DMS114 treated with DMSO at 0.1 percent for 48 hours (cell line): ENCODE data around the gene ABCA6.
"Not testable (repeated sequence)": the region's sequence is repeated elsewhere in the genome, so short reads cannot be mapped to it uniquely, and the experiment has no call there.

Experiments
- DNase-seq: peaks from one replicate; lab custom pipeline; 2025; ENCODE audit not compliant: unreplicated experiment; lab: John Stamatoyannopoulos, UW

Gene ABCA6, protein sequence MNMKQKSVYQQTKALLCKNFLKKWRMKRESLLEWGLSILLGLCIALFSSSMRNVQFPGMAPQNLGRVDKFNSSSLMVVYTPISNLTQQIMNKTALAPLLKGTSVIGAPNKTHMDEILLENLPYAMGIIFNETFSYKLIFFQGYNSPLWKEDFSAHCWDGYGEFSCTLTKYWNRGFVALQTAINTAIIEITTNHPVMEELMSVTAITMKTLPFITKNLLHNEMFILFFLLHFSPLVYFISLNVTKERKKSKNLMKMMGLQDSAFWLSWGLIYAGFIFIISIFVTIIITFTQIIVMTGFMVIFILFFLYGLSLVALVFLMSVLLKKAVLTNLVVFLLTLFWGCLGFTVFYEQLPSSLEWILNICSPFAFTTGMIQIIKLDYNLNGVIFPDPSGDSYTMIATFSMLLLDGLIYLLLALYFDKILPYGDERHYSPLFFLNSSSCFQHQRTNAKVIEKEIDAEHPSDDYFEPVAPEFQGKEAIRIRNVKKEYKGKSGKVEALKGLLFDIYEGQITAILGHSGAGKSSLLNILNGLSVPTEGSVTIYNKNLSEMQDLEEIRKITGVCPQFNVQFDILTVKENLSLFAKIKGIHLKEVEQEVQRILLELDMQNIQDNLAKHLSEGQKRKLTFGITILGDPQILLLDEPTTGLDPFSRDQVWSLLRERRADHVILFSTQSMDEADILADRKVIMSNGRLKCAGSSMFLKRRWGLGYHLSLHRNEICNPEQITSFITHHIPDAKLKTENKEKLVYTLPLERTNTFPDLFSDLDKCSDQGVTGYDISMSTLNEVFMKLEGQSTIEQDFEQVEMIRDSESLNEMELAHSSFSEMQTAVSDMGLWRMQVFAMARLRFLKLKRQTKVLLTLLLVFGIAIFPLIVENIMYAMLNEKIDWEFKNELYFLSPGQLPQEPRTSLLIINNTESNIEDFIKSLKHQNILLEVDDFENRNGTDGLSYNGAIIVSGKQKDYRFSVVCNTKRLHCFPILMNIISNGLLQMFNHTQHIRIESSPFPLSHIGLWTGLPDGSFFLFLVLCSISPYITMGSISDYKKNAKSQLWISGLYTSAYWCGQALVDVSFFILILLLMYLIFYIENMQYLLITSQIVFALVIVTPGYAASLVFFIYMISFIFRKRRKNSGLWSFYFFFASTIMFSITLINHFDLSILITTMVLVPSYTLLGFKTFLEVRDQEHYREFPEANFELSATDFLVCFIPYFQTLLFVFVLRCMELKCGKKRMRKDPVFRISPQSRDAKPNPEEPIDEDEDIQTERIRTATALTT (N-terminal part only)

DNA sequence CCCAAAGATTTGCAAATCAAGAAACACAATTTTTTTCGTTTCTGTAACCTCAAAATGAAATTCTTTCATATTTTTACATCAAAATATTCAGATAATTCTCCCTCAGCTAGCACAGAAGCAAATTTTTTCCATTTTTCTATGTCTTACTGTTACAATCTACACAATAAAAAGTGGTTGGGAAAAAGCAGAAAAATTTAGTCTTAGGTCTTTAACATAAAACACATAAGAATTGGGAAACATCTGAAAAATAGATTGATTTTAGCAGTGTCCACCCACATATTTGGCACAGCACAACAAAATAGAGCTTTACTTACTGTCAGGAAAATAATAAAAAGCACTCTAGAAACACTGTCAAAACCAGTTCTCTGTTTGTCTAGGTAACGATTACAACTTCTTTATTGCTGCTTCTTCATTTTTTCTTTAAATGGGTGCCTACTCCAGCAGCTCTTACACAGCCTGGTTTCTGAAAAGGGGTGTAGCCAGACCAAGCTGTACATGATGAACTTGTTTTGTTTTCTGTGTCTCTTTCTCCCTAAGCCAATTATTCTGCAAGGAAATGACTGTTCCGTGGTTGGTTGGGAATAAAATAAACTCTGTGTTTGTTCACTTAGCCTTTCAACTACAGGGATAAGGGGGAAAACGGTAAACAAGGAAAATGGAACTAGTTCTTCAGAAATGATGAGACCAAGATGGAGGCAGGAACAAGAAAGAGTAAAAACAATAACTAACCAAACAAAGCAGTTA is at the start of gene ABCA6:
ABCA6 (minus strand) TSS at position 465 of the 744 bp plus-strand sequence. CDS start 1,192 bp downstream, outside the sequence.
- DNase-seq: no peak

DNA sequence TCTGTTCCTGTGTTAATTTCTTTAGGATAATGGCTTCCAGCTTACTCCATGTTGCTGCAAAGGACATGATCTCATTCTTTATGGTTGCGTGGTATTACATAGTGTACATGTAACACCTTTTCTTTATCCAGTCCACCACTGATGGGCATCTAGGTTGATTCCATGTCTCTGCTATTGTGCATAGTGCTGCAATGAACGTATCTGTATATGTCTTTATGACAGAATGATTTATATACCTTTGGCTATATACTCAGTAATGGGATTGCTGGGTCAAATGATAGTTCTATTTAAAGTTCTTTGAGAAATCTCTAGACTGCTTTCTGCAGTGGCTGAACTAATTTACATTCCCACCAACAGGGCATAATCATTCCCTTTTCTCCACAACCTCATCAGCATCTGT is 47.1 kb upstream of the ABCA6 start:
- DNase-seq: no peak

DNA sequence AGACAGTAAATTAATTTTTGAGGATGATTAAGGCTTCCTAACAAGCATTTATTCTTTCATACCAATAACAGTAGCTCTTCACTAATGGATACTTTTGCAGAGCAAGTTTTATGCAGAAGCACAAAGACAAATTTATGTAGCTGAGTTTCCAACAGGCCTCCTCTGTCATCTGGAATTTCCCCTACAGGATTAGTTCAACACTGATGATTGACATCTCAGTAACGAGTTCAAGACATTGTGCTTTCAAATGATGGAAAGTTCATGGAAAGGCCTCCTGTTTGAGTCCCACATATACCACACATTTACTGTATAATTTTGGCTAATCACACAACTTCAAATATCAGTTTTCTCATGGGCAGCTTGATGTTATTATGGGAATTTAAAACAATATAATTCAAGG is 46.4 kb upstream of the ABCA6 start:
- no peak for DNase-seq

DNA sequence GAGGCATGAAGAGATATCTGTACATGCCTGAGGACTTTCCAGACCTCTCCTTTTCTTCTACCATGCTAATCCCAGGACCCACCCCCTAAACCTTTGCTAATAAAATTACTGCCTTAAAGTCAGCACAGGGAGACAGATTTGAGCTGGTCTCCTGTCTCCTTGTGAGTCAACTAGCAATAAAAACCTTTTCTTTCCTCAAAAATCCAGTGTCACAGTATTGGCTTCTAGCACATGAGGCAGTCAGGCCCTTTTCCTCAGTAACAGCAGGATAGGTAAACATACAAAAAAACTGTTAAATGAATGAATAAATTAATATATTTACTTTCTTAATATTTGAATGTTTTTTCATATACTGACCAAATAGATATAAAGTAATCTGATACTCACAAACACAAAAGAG is 45.6 kb upstream of the ABCA6 start:
- DNase-seq: no peak

DNA sequence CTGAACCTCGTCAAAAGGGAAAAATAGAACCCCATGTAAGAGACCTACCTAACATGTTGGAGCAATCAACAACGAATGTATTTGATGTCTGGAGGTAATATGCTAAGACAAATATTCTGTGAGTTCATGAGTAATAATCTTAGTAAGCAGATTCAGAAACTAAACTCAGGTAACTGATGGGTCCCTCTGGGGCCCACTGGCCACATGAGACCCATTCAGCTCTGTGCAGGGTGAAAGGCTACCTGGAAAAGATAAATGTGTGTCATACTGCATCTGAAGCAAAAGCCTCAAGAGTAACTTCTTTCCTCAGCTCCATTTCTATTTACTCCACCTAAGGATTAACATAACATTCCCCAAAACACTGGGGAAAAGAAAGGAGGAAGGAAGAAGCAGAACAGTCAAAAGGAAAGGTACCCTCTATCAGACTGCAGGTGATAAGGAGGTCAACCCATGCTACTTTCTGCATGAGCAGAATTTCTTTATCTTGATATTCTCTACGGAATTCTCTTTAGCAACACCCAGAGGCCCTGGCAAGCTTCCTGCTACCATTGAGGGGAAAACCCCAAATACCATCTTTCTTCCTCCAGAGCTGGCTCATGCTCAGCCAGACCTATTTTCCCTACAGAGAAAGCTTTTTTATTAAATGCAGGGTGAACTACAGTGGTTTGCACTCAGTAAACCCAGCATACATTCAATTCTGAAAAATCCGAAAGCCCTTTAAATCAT is 37.7 kb upstream of the ABCA6 start:
- no peak for DNase-seq

DNA sequence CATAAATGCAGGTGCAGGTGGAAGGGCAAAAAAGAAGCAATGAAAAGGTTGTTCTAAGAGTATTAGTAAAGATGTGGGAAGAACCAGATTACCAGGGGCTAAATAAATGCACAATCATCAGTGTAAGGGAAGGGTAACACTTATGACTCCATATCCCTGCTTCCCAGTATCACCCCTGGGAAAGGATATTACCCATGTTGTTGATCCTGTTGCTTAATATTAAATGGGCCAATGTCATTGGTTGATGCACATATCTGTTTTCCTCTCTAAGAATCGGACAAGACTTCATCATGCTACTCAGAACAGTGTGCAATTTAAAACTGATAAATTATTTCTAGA is 34.7 kb upstream of the ABCA6 start:
- DNase-seq: no peak

DNA sequence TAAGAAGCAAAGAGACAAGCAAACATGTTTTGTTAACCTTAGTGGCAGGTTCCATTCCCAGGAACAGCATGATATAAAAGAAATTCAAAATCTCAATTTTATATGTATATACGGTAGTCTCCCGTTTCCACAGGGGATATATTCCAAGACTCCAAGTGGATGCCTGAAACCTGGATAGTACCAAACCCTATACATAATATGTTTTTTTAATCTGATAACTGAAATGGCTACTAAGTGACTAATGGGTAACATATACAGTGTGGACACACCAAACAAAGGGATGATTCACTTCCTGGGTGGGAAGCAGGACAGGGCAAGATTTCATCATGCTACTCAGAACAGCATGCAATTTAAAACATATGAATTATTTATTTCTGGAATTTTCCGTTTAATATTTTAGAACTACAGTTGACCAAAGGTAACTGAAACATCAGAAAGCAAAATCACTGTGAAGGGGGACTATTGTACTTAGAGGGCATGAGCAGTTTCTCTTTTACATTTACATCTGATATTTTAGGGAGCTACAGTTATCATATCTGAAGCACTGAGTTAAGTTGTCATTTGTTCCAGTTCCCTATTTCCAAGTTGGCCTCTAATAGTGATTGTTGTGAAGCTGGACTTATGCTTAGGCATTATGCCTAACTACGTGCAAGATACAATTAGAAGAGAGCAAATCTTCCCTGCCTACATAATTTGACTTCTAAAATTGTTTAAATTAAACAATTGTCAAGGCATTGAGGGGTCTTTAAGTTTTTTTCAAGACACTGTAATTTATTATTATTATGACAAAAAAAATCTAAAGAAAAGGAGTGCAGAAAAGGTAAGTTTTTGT is 34.1 kb upstream of the ABCA6 start:
- DNase-seq: no peak

DNA sequence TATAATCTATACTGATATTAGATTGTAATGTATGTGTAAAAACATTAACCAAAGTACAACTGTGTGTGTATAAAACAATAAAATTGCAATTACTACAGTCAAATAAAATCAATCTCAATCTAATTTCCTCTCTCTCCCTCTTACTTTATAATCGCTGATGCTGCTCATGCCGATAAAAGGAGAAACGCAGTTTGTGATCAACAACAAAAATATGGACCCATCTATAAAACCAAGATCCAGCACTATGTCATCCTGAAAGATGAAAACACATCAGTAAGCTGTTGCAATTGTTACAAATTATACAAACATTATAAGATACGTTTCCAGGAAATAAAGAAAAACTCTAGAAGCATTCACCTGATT is 33.5 kb upstream of the ABCA6 start:
- DNase-seq: no peak

DNA sequence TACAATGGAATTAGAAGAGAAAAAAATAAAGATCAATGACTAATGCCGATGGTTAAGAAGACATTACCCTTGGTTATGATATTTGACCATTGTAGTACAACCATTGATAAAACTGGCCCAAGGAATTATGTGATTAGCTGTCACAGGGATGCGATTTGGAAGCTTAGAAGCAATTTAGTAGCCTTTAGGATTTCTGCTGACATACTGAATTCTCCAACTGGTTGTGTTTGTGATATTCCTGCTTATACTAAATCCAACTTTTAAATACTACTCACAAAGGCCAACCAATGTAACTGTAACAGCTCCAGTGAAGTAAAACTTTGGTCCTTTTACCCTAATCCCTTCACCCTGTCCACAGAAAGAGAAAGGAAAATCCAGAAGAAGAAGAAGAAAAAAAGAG is 31.4 kb upstream of the ABCA6 start:
- no peak for DNase-seq

DNA sequence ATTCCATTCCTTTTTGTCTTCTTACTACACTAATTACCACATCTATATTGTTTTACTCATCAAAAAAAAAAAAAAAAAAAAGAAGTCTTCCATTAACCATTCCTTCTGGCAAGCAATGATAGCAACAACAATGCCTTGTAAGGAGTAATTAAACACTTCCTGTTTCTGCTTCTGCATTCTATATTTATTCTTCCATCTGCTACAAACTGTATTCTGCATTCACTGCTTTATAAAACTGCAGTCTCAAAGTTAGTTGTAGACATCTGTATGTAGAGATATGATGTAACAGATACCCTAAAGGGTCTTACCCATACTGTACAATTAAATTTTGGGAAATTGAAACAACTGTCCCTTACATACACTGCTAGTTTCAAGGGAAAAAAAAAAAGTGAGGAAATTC is 28.7 kb upstream of the ABCA6 start:
- DNase-seq: no peak

DNA sequence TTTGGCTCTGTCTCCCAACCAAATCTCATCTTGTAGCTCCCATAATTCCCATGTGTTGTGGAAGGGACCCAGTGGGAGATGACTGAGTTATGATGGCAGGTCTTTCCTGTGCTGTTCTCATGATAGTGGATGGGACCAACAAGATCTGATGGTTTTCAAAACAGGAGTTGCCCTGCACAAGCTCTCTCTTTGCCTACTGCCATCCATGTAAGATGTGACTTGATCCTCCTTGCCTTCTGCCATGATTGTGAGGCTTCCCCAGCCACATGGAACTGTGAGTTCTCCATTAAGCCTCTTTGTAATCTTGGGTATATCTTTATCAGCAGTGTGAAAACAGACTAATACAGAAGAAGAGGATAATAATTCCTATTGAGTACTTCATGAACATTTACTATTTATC is 26.9 kb upstream of the ABCA6 start:
- DNase-seq: not testable (repeated sequence)

DNA sequence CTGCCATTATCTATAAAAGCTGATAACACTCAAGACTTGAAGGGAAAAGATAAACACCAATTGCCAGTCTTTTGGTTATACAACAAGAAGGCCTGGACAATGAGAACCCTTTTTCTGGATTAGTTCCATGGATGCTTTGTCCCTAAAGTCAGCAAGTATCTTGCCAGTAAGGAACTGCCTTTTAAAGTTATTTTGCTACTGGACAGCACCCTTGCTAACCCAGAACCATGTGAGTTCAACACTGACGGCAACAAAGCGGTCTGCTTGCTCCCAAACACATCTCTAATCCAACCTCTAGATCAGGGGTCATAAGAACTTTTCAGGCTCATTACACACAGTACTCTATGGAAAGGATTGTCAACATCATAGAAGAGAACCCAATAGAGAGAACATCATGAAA is 25.3 kb upstream of the ABCA6 start:
- DNase-seq: no peak

DNA sequence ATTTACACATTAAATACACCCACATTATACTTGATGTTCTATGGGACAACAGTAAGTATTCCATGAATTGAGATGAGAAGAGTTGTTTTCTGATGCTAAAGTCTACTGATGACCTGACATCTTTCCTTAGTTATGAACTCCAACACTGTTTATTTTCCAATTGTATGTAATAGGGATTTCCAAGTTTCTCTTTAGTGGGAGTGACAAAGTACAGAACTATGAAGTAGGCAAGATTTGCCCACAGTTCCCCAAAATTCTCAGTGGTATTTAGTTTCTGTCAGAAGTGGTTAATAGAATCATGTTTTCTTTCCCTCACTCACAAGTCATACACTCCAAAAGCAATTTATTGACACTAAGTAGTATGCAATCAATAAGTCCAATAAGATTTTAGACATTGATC is 22.5 kb upstream of the ABCA6 start:
- DNase-seq: no peak

DNA sequence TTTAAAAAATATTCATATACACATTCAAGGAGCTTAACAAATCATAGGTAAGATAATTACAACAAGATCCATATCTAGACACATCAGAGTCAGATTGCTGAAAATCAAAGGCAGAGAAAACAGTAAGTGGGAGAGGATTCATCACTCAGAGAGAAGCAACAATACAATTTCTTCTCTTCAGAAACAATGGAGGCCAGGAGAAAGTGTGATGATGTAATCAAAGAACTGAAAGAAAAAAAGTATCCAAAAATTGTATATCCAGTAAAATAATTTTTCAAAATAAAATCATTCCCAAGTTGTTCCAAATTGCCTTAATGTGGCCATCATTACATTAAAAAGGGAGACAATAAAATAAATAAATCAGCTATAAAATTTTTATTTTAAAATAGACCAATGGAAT is 17.7 kb upstream of the ABCA6 start:
- DNase-seq: no peak

DNA sequence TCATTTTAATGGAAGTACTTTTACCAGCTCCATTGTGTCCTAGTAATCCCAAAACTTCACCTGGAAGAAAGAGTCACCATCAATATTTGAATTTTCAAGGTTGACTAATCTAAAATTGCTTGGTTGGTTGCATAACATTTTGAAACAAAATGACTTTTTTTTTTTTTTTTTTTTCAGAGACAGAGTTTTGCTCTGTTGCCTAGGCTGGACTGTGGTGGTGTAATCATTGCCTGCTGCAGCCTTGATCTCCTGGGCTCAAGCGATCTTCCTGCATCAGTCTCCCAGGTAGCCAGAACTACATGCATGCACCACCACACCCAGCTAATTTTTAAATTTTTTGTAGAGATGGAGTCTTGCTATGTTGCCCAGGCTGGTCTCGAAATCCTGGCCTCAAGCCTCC is 12.6 kb upstream of the ABCA6 start:
- DNase-seq: no peak

DNA sequence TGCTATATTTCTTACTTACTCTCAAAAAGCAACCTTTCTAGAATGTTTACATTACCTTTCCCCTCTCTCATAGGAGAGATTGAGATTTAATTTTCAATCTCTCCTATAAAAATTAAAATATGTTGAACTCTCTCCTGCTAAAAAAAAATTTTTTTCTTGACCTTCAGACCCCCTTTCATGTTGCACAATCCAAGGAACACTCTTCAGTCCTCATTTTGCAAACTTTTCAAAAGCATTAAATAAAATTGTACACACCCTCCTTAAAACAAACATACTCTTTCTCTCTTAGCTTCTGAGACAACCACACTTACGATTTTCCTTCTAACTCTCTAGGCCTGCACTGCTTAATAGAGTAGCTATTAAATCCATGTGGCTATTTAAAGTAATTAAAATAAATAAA is 8.6 kb upstream of the ABCA6 start:
- DNase-seq: no peak

DNA sequence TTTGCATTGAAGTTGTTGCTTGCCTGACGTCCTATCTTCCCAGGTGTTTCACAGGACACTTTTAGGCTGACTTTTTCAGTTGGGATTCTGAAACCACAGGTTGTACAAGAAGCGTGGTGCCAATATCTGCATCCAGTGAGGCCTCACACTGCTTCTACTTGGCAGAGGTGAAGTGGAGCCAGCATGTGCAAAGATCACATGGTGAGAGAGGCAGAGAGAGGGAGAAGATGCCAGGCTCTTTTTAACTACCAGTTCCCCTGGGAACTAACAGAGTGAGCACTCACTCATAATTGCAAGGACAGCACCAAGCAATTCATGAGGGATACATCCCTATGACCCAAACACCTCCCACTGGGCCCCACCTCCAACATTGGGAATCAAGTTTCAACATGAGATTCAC is 5.8 kb upstream of the ABCA6 start:
- DNase-seq: no peak

DNA sequence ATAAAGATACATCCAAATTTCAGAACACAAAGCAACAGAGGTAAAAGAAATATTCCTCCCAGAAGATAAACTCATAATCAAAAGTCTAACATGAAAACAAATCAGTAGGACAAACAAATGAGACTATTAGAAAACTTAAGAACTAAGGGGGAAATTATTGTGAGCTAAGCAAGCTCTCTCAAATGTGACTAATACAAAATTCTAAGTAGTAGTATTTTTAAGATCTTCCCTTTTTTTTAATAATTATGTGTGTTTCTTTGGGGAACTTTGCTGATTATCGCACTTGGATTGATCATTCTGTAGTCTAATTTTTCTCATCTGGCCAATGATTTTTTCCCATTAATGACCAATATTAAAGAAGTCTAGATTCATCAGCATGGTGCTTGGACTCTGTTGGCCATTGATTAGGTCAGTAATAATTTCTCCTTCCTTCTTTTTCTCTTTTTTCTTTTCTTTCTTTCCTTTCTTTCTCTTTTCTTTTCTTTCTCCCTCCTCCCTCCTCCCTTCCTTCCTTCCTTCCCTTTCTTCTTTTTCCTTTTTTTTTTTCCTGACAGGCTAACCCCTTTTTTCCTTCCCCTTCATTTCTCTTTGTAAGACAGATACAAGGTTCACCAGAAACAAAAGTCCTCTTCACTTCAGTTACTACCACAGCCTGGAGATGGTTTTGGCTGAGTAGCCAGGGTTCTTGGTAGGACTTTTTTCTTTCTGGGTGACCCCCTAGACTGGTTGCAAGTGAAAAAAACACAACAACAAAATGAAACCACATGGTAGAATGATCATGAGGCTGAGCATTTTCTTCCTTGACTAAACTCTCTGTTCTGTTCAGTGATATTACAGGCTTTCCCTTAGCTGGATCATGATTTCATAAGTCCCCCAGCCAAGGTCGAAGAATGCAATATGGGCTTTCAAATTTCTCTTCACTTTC is 2.9 kb upstream of the ABCA6 start:
- DNase-seq: no peak
